Umbilical cord (tissue), 2 donors: ENCODE data around the gene GCC1. TPM values are rescaled to one million over a fixed set of nuclear protein-coding genes. Genes with fewer than 3 reads are reported as not detected.
A peak's percentile ranks its signal among the peaks of the same experiment; 100 is the strongest.

Experiments
- DNase-seq: peaks from one replicate; pipeline ENCODE4 v3.0.0-alpha.2; 2015; ENCODE audit warnings: low spot score
- total RNA-seq: library from RNA; depleted of rRNA; stranded (reverse); fragments of >200 nt; gene quantifications from one replicate; pipeline ENCODE4 v1.2.3, GENCODE V29; 2014; ENCODE audit warnings: low replicate concordance; ENCODE audit not compliant: insufficient read depth

Gene GCC1, protein sequence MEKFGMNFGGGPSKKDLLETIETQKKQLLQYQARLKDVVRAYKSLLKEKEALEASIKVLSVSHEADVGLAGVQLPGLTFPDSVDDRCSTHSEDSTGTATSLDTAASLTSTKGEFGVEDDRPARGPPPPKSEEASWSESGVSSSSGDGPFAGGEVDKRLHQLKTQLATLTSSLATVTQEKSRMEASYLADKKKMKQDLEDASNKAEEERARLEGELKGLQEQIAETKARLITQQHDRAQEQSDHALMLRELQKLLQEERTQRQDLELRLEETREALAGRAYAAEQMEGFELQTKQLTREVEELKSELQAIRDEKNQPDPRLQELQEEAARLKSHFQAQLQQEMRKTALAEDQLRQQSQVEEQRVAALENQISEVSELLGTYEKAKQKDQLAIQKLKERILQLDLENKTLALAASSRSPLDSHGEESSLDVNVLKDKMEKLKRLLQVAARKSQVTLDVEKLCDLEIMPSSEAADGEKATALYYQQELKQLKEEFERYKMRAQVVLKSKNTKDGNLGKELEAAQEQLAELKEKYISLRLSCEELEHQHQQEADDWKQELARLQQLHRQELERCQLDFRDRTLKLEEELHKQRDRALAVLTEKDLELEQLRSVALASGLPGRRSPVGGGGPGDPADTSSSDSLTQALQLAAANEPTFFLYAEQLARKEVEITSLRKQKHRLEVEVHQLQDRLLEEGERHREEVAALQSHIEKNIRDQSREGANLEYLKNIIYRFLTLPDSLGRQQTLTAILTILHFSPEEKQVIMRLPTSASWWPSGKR
- 16.4 TPM for total RNA-seq

DNA sequence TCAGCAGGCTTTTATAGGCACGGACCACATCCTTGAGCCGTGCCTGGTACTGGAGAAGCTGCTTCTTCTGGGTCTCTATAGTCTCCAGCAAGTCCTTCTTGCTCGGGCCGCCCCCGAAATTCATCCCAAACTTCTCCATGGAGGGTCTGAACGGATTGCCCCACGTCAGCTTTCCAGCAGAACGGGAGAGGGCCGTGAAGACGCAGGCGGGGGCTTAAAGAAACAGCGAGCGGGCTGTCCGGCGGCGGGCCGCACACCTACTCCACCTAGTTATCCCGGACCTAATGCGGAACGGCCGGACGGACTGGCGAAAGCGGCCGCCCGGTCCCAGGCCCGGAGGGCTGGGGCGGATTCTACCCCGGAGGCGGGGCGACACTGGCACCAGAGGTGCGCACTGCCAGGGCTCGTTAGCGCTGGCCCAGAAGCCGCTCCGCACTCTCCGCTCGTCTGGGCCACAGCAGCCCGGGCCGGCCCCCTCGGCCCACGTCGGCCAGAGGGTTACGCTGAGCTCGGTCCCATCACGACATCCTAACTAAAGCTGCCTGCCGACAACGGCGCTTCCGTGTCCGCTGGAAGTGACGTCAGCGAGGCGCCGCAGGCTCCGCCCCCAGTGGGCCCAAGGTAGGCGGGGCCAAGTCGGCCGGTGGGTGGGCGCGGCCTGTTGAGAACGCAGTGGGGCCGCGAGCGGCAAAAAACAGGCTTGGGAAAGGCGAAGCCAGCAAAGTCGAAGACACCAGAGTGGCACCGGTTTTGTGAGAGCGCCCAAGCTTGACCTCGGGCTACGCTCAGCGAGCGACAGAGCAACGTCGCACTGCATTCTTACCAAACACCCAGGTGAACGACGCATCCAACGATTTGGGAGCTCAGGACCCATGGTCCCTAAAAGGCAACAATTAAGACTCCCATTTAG, at the start of gene GCC1:
Gene GCC1, minus strand, starts transcription at position 553 of the 910 bp plus-strand sequence. Its CDS starts 414 bp downstream, at position 139.
- DNase-seq: peak; percentile 92

DNA sequence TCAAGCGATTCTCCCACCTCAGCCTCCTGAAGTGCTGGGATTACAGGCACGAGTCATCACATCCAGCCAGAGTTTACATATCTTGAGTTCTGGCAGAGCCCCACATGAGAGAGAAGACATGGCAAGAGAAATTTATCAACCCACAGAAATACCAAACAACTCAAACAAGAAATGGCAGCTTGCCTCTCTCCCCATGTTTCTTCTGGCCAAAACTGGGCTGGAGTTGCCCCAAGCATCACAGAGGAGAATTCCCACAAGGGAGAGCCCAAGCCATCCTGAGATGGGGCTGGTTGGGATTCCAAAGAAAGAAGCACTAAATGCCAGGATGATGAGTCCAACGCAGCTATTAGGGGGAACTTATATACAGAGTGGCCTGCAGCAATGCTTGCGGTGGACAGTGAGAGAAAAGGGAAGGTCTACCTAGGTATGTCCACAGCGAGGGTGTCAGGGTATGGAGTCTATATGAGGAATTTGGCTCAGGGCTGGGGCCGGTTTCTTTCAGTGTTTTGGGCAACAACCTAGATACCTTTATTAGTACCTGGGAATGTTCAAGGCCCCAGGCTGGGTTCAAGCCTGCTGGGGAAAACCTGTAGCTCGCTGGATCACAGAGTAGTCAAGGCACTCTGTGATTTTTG, 47.0 kb upstream of the GCC1 start:
- DNase-seq: no peak

DNA sequence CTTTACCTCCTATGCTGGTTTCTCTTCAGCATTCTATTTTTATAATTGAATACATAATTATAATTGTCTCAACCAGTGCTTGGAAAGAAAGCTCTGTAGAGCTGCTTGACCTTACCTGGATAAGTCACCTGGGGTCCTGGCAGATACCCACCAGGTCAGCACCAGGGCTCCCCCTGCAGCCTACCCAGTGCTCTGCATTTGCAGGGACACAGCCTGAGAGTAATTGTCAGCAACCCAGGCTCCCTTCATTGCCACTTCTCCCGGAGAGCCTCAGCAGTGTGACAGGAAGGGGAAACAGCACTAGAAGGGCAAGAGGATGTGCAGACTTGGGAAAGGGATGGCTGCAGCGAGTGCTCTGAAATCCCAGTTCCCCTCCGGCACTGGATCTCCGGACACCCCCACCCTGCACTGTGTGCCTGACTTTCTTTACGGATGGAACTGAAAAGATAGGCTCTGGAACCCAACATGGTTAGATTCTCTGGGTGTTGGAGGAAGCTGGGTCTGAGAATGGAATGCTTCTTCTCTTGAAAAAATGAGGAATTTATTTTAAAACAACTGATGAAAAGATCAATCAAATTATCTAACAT, 44.0 kb upstream of the GCC1 start:
- no peak for DNase-seq

DNA sequence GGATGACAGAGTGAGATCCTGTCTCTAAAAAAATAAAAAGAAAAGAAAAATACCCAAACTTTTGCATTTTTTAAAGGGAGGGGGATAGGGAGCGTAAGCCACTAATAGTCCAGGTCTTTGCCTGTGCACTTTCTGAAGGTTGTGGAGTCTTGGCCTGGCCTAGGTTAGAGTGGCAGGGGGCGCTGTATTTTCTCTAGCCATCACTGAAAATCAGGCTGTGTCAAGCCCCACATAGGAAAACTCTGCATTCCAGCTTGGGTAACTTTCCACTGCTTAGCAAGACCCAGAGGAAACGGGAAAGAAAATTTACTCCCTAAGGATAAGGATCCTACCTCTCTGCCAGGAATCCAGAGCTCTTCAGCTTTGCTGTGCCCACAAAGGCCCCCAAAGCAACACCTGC, 43.0 kb upstream of the GCC1 start:
- DNase-seq: no peak

DNA sequence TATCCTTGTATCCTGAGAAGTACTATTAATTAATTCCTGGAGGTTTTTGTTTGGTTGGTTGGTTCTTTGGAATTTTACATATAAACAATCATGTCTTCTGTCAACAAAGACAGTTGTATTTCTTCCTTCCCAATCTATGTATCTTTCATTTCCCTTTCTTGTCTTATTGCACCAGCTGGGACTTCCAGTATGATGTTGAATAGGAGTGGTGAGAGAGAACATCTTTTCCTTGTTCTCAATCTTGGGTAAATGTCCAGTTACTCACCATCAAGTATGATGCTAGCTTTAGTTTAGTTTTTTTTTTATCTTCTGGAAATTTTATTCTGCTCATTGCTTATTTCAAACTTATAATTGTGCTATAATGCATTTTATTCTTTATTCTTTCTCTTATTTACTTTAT, 39.9 kb upstream of the GCC1 start:
- DNase-seq: no peak

DNA sequence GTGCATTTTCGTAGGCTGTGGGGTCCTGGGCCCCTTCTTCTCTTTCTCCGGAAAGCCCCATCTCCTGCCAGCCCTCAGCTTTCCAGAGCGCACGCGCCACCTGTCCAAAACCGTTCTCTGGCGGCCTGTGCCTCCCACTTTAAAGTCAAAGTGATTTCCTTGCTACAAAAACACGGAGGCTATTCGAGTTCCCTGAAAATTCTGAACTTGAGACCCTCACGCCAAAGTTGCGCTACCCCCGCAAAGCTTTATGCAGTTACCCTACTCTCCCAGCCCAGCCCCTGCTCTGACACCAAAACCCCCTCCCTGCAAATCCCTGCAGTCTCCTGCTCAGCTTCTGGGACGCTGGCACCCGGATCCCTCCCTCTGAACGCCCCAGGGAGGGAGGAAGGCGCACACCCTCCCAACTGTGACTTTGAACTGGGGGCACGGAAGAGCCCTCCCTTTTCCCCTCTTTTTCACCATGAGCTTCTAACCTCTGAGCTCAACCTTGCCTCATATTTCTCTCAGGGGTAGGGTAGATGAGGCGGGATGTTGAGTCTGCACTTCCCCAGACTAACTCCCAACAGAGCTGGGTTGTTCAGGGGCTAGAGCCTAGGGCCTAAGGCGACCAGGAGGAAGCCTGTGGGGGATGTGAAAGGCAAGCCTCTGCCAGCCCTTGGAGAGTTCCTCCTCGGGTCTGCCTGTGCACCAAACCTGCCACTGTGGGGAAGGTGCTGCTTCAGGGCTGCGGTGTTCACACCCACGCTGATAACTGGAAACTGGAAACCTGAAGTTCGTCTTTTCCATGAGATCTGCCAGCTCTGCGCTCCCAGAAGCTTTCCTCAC, 35.2 kb upstream of the GCC1 start:
- no peak for DNase-seq

DNA sequence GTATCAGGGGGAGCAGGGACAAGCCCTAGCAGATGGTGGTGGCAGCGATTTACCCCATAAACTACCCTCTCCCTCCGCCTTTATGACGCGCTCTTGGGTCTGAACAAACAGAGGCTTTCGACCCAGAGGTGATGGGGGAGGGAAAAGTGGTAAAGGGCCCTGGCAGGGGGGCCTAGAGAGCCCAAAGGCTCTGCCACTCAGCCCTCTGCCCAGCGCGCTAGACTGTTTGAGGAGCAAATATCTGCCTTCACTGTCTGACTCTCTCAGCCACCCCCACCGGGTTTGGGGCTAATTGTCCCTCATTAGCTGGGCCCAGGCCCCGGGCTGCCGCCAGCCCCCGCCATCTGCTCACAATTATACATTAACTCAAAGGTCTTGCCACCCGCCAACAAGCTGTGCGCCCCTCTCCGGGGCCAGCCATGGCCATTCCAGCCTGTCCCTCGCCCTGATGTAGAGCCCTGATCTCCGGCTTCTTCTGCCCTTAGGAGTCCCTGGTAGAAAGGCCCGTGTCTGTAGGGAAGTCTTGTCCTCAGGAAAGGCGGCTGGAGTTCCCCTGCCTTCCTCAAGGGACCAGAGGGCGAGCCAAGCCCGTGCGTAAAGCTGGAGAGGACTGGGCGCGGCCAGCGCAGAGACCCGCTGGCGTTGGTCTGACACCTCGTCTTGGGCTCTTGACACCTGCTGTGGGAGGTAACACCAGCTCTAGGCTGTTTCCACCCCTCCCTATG, 34.4 kb upstream of the GCC1 start:
- no peak for DNase-seq

DNA sequence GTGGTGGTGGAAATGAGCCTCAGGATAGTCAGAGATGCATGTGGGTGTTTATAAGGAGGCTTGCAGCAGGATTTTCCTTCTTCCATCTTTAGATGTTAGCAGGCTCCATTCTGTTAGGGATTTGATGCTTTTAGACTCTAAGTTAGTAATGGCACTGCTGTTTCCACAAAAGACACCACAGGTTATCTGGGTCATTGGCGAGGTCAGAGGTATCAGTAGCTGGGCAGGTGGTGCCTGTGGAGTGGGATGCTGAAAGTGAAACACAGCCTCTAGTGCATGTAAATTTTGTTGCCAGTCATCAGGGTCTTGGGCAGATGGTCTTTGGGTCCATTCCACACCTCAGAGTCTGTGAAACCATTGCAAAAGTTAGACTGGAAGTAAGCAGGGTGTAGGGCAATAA, 33.4 kb upstream of the GCC1 start:
- DNase-seq: no peak

DNA sequence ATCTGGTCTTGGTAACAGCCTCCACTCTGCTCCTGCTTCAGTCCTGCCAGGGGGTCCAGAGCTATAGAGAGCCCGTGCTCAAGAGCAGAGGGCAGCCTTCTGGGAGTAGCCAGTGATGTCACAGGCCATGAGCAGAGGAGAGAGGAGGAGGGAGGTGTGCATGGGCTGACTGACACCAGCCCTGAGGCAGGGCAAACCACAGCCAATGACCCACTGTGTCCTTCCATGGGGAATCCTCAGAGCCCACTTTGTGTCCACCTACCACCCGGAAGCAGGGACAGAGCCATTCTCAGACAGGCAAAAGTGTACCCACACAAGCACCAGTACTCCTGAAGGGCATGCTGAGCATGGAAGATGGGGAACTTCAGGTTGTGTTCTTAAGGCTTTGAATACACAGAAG, 32.6 kb upstream of the GCC1 start, which contains the start of gene PAX4:
Gene PAX4, minus strand, starts transcription at position 101 of the 400 bp plus-strand sequence. CDS start 2,214 bp downstream, outside the sequence.
- DNase-seq: no peak

DNA sequence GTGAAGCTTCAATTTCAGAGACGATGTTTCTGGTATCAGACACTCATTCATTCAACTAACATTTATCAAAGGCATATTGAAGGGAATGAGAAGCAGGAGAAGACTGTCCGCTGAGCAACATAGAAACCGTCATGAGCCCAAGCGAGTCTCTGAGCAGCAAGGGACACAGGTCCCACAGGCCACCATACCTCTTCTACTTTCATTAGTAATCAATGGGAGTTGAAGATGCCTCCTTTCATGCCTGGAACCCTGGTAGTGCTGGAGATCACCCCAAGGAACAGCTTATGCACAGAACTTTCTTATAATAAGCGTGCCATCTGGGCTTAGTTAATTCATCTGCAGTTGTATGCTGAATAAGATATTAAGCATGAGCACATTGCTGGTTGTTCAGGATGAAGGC, 31.3 kb upstream of the GCC1 start:
- DNase-seq: no peak

DNA sequence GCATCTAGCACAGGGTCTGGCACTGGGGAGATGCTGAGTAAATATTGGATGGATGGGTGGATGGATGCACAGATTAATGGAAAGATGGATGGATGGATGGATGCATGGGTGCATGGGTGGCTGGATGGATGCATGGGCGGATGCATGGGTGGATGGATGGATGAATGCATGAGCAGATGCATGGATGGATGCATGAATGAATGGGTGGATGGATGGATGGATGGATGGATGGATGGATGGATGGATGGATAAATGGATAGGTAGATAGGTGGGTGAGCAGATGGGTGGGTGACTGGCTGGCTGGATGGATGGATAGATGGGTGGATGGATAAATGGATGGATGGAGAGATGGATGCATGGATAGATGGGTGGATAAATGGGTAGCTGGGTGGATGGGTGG, 26.9 kb upstream of the GCC1 start:
- no peak for DNase-seq

DNA sequence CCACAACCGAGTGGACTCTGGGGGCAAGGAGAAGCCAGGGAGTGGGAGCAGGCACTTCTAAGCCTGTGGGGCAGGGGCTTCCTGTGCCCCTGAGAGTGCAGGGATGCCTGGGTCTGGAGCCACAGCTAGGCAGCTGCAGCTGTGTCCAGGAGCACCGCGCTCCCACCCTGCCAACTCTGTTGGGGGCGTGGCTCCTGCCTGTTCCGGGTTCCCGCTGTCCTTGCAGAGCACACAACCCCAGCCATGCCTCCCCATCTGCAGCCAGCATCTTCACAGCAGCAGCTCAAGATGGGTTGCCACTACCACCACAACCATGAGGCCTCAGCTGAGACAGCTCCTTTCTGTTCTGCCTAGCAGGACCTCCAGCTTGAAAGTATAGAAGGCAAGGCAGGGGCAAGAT, 23.9 kb upstream of the GCC1 start:
- DNase-seq: no peak

DNA sequence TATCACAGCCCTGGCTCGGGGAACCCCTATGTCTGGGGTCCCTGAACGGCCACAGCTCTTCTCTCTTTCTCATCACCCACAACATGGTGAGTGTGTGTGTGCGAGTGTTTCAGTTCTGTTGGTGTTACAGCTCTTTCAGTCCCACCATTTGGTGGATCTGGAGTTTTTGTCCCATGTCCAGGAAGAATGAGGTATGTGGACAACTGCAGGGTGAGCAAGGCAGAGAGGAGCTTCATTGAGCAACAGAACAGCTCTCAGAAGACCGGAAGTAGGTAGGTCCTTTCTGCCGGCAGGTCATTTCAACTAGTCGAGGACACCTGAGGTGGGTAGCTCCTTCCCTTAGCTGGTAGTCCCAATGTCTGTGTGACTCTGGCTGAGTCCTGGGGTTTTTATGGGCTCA, 23.1 kb upstream of the GCC1 start:
- no peak for DNase-seq

DNA sequence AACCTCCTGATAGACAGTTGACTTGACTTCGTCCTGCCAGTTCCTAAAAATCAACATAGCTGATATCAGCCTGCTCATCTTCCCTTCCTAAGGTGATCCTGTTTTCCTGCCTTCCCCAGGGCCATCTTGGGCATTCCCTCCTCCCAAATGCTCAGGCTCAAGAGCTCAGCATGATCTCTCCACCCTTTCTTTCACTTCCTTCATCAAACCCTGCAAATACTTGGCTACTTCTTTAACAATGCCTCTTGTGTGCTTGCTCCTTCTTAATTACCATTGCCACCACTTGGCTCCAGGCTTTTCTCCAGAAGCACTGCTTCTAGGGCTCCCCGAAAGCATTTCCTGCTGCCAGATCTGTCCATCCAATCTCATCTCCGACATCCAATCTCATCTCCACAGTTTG, 15.5 kb upstream of the GCC1 start:
- no peak for DNase-seq

DNA sequence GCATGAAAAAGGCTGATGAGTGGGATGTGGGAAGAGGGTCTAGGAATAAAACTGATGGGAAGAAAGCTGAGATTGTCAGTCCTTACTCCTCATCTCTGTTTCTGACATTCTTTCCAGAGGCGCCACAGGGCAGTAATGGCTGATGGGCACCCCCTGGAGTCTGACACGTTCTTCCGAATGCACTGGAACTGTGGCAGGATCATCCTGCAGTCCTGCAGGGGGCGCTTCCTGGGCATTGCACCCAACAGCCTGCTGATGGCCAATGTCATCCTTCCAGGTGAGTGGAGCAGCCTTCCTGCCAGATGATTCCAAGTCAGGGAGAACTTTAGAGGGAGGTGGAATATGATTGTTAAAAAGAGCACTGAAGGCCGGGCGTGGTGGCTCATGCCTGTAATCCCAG, 12.9 kb upstream of the GCC1 start:
- no peak for DNase-seq

DNA sequence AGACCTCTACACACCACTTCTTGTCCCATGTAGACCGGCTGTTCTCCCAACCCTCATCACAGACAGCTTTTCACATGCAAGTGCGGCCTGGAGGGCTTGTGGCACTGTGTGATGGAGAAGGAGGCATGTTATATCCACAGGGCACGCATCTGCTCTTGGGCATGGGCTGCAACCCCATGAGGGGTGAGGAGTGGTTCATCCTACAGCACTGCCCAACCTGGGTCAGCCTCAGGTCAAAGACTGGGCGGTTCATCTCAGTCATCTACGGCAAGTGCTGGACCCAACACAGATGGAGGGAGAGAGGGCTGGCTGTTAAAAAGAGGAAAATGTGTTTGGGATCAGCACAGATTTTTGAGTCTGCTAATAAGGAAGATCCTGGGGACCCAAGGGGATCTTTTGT, 10.3 kb upstream of the GCC1 start:
- DNase-seq: no peak

DNA sequence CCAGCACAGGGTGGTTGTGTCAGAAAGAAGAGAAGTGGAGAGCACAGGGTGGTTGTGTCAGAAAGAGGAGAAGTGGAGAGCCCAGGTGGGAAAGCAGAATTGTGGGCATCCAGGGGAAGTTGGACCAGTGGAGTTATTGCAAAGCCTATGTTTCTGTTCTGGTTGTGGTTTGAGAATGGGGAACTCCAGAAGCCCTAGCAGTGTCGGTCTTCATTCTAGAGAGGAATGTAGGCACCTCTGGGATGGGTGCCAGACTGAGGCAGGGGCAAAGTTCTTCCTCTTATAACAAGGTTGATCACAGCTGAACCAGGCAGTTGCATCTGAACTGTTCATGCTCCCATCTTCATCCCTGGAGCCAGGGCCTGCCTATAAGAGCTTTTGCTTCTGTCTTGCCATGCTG, 9.1 kb upstream of the GCC1 start:
- DNase-seq: peak; percentile 30

DNA sequence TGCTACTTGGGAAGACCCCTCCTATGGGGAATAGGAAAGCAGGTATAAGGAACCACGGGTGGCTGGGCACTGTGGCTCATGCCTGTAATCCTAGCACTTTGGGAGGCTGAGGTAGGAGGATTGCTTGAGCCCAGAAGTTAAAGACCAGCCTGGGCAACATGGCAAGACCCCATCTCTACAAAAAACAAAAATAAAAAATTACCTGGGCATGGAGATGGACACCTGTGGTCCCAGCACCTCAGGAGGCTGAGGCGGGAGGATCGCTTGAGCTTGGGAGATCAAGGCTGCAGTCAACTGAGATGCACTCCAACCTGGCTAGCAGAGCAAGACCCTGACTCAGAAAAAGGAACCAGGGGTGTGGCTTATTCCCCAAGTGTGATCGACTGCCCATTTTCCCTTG, 7.2 kb upstream of the GCC1 start:
- DNase-seq: no peak

DNA sequence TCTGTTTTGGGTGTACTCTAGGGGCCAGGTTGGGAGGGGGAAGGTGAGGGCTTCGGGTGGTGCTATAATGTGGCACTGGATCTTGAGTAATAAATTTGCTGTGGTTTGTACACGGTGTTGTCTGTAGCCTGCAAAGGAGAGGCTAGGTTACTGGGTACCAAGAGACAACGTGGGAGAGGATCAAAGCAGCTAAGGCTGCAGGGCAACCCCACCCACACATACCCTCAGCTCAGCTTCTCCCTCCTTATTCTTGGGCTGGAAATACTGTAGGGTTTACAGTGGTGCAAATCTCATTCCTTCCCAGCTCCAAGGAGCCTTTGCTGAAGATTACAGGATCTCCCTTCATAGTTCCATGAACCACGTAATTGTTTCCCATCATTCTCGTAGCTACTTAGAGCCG, 6.2 kb upstream of the GCC1 start:
- no peak for DNase-seq
